Neuronal stem cell (in vitro differentiated cells): Measurements from ENCODE around the gene C22orf23.

Experiments
- DNase-seq: peaks from one replicate; pipeline ENCODE4 v3.0.0-alpha.2; 2013; ENCODE audit warnings: low spot score
- H2AFZ ChIP-seq: one replicate; pipeline ENCODE4 v1.6.1; 2013; ENCODE audit warnings: mild to moderate bottlenecking, low read length, inconsistent platforms
- H2AK5ac ChIP-seq: 2 replicates; pipeline ENCODE4 v1.6.1; 2013; ENCODE audit warnings: low read depth, mild to moderate bottlenecking, inconsistent platforms, low read length, moderate library complexity, mixed read lengths
- H2BK120ac ChIP-seq: 2 replicates; pipeline ENCODE4 v1.6.1; 2013; ENCODE audit warnings: low read depth, mild to moderate bottlenecking, inconsistent platforms, low read length, moderate library complexity, mixed read lengths
- H2BK12ac ChIP-seq: one replicate; pipeline ENCODE4 v1.6.1; 2013; ENCODE audit warnings: low read length, inconsistent platforms
- H2BK15ac ChIP-seq: 2 replicates; pipeline ENCODE4 v1.6.1; 2013; ENCODE audit warnings: mild to moderate bottlenecking, low read length, inconsistent platforms, mixed read lengths
- H2BK5ac ChIP-seq: one replicate; pipeline ENCODE4 v1.6.1; 2013; ENCODE audit warnings: inconsistent platforms, mild to moderate bottlenecking, low read length, moderate library complexity
- H3K14ac ChIP-seq: one replicate; pipeline ENCODE4 v1.6.1; 2013; ENCODE audit warnings: low read length, inconsistent platforms
- H3K18ac ChIP-seq: 2 replicates; pipeline ENCODE4 v1.6.1; 2013; ENCODE audit warnings: low read length, inconsistent platforms
- H3K23ac ChIP-seq: 2 replicates; pipeline ENCODE4 v1.6.1; 2013; ENCODE audit warnings: low read depth, mild to moderate bottlenecking, mixed read lengths, low read length, inconsistent platforms; ENCODE audit not compliant: poor library complexity
- H3K27ac ChIP-seq: replicated peaks from 3 replicates; pipeline ENCODE4 v1.5.1; 2013; ENCODE audit warnings: low read length, inconsistent platforms
- H3K27me3 ChIP-seq, 3 experiments: 2 replicates each; pipeline ENCODE4 v1.6.1; 2013; ENCODE audit warnings: low read length in 3 of 3, mild to moderate bottlenecking in 2 of 3, inconsistent platforms in 1 of 3, low read depth in 1 of 3, mixed read lengths in 1 of 3, moderate library complexity in 1 of 3; ENCODE audit not compliant: control insufficient read depth in 3 of 3, insufficient read depth in 3 of 3
- H3K36me3 ChIP-seq, 2 donors: replicated peaks in 1 of 2; 2 replicates each; pipeline ENCODE4 v1.6.1; 2013; ENCODE audit warnings: low read length in 2 of 2; ENCODE audit not compliant: control insufficient read depth in 2 of 2, insufficient read depth in 2 of 2
- H3K4ac ChIP-seq: 2 replicates; pipeline ENCODE4 v1.6.1; 2013; ENCODE audit warnings: inconsistent platforms, mild to moderate bottlenecking, low read length, moderate library complexity
- H3K4me1 ChIP-seq, 2 donors: 1 replicate in 1 of 2; 2 replicates in 1 of 2; pipeline ENCODE4 v1.6.1; 2013; ENCODE audit warnings: low read length in 2 of 2, low read depth in 1 of 2; ENCODE audit not compliant: control insufficient read depth in 2 of 2, insufficient read depth in 1 of 2
- H3K4me2 ChIP-seq: one replicate; pipeline ENCODE4 v1.6.1; 2013; ENCODE audit warnings: mild to moderate bottlenecking, low read length, inconsistent platforms; ENCODE audit not compliant: insufficient read depth, poor library complexity, severe bottlenecking
- H3K4me3 ChIP-seq, 2 donors: 2 replicates each; pipeline ENCODE4 v1.5.1; 2013; ENCODE audit warnings: low read length in 2 of 2, mild to moderate bottlenecking in 2 of 2, inconsistent platforms in 1 of 2, moderate library complexity in 1 of 2
- H3K79me1 ChIP-seq: one replicate; pipeline ENCODE4 v1.6.1; 2013; ENCODE audit warnings: low read depth, mild to moderate bottlenecking, inconsistent platforms, low read length, moderate library complexity
- H3K9ac ChIP-seq: one replicate; pipeline ENCODE4 v1.6.1; 2013; ENCODE audit warnings: mild to moderate bottlenecking, low read depth, low read length, inconsistent platforms; ENCODE audit not compliant: poor library complexity
- H3K9me3 ChIP-seq, 2 donors: replicated peaks in 1 of 2; 2 replicates each; pipeline versions ENCODE3 to v1.6.1; 2013; ENCODE audit warnings: low read length in 2 of 2, mild to moderate bottlenecking in 2 of 2, inconsistent platforms in 1 of 2, low read depth in 1 of 2, mixed read lengths in 1 of 2, moderate library complexity in 1 of 2; ENCODE audit not compliant: control insufficient read depth in 2 of 2, insufficient read depth in 1 of 2
- H4K8ac ChIP-seq: one replicate; pipeline ENCODE4 v1.6.1; 2013; ENCODE audit warnings: low read depth, mild to moderate bottlenecking, inconsistent platforms, low read length, moderate library complexity
- H4K91ac ChIP-seq: one replicate; pipeline ENCODE4 v1.6.1; 2013; ENCODE audit warnings: low read length, low read depth, mild to moderate bottlenecking, inconsistent platforms; ENCODE audit not compliant: poor library complexity
- WGBS, 2 donors: extraction: QIAGEN DNeasy Blood & Tissue Kit; methylation state at CpG; one replicate each; pipeline ENCODE4 v1.1.7; 2013; ENCODE audit warnings: missing lambda C conversion rate in 2 of 2, mixed read lengths in 1 of 2; ENCODE audit not compliant: insufficient read length in 2 of 2, insufficient replicate concordance in 1 of 2; ENCODE audit errors: extremely low coverage in 2 of 2; 5-methylcytosine and 5-hydroxymethylcytosine counted together

Gene C22orf23

GRCh38 chr22:37913233-37913721, 40.1 kb downstream of the C22orf23 start:
- no peak overlapping the region for H3K18ac ChIP-seq
- H2BK12ac ChIP-seq: no peak overlapping the region
- no peak overlapping the region for H2BK5ac ChIP-seq
- WGBS, 2 donors: no CpG with 5 or more reads among the region's 7 CpGs
- H3K14ac ChIP-seq: no peak overlapping the region
- no peaks in the 10 kb centered on the region for H3K79me1 ChIP-seq
- no peak overlapping the region for H3K23ac ChIP-seq
- H2BK15ac ChIP-seq: no peak overlapping the region
- H3K36me3 ChIP-seq: peaks cover 18 to 57% of the 10 kb centered on the region in 2 donors
- DNase-seq: no peak
- H2AFZ ChIP-seq: no peak overlapping the region
- no peak overlapping the region for H3K4me3 ChIP-seq
- H3K4me1 ChIP-seq: peaks cover 10 to 17% of the 10 kb centered on the region in 2 donors
- no peak overlapping the region for H4K91ac ChIP-seq
- H3K9me3 ChIP-seq: no peaks in the 10 kb centered on the region
- no peak overlapping the region for H3K4ac ChIP-seq
- H4K8ac ChIP-seq: no peak overlapping the region
- no peak overlapping the region for H2AK5ac ChIP-seq
- no peak overlapping the region for H2BK120ac ChIP-seq
- no peak overlapping the region for H3K9ac ChIP-seq
- H3K27ac ChIP-seq: no peak overlapping the region
- H3K4me2 ChIP-seq: no peak overlapping the region
- no peaks in the 10 kb centered on the region for H3K27me3 ChIP-seq

DNA sequence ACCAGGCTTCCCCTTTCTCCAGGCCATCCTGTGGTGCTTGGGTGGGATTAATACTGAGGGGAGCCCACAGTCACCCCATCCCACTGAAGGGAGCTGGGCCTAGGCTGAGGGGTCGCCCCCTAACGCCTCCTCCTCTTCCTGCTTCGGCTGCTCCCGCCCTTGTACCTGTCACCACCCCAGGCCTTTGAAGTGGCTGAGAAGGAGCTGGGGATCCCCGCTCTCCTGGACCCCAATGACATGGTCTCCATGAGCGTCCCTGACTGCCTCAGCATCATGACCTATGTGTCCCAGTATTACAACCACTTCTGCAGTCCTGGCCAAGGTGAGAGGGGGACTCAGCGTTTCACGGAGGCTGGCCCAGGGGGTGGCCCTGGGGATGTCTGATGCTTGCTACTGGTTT, 41.2 kb downstream of the C22orf23 start:
- peaks cover 12 to 17% of the 10 kb centered on the region in 2 donors for H3K4me1 ChIP-seq
- no CpG with 5 or more reads among the region's 8 CpGs for WGBS, 2 donors
- no peaks in the 10 kb centered on the region for H3K9me3 ChIP-seq

DNA sequence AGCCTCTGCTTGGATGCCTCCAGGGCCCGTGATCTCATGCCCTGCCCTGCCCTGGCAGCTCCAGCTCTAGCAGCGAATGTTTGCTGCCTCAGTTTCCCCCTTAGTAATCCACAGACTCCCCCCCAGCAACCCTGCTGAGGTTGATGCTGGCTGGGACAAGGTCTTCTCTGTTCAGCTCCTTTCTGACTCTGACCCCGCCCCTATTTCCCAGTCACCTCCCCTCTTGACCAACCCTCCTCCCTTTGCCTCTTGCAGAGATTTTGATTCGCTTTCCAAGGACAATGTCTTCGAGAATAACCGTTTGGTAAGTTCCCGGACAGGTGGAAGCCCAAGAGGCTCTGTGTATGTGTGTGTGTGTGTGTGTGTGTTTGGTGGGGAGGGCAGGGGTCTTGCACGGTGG, 41.7 kb downstream of the C22orf23 start:
- Histone ChIP-seq H2AFZ (no peak overlapping the region), H2BK120ac (no peak overlapping the region), H3K9me3 (no peaks in the 10 kb centered on the region), H3K18ac (no peak overlapping the region), H2BK5ac (no peak overlapping the region), H3K4me2 (no peak overlapping the region), H2BK15ac (no peak overlapping the region), H3K27me3 (no peaks in the 10 kb centered on the region), H3K4me1 (peaks cover 17 to 21% of the 10 kb centered on the region in 2 donors), H4K8ac (no peak overlapping the region), H3K14ac (no peak overlapping the region), H3K36me3 (peaks cover 9 to 43% of the 10 kb centered on the region in 2 donors), H3K9ac (no peak overlapping the region), H3K27ac (no peak overlapping the region), H3K4me3 (no peak overlapping the region), H4K91ac (no peak overlapping the region), H3K4ac (no peak overlapping the region), H3K79me1 (no peaks in the 10 kb centered on the region), H2AK5ac (no peak overlapping the region), H2BK12ac (no peak overlapping the region), H3K23ac (no peak overlapping the region)
- no CpG with 5 or more reads among the region's 8 CpGs for WGBS, 2 donors
- DNase-seq: no peak

More for the DNA sequence above, 41.2 kb downstream of the C22orf23 start:
- Histone ChIP-seq H3K79me1 (no peaks in the 10 kb centered on the region), H3K18ac (peak overlapping the region; percentile 80), H3K27me3 (no peaks in the 10 kb centered on the region), H2BK5ac (no peak overlapping the region), H3K4ac (no peak overlapping the region), H3K4me3 (no peak overlapping the region), H3K14ac (no peak overlapping the region), H3K23ac (no peak overlapping the region), H4K8ac (no peak overlapping the region), H4K91ac (no peak overlapping the region), H2AFZ (no peak overlapping the region), H3K36me3 (peaks cover 10 to 46% of the 10 kb centered on the region in 2 donors), H2BK120ac (no peak overlapping the region), H2BK15ac (no peak overlapping the region), H2AK5ac (peak overlapping the region; percentile 18), H3K9ac (peak overlapping the region; percentile 25), H3K4me2 (no peak overlapping the region), H2BK12ac (no peak overlapping the region), H3K27ac (no peak overlapping the region)
- no peak for DNase-seq

GRCh38 chr22:37910890-37911672, 42.3 kb downstream of the C22orf23 start:
- Histone ChIP-seq H3K4me1 (peaks cover 17 to 21% of the 10 kb centered on the region in 2 donors), H2AFZ (peak overlapping the region; percentile 54), H3K23ac (peak overlapping the region; percentile 39), H2BK15ac (no peak overlapping the region), H3K14ac (no peak overlapping the region), H3K9ac (peak overlapping the region; percentile 32), H3K18ac (peak overlapping the region; percentile 67), H4K8ac (no peak overlapping the region), H3K27ac (peak overlapping the region; percentile 46), H4K91ac (no peak overlapping the region), H3K9me3 (no peaks in the 10 kb centered on the region), H2AK5ac (peak overlapping the region; percentile 91), H3K4me3 (no peak overlapping the region), H3K79me1 (no peaks in the 10 kb centered on the region), H3K4ac (no peak overlapping the region), H3K4me2 (no peak overlapping the region), H3K36me3 (peaks cover 6 to 36% of the 10 kb centered on the region in 2 donors), H2BK5ac (no peak overlapping the region), H2BK120ac (peak overlapping the region; percentile 12), H2BK12ac (no peak overlapping the region), H3K27me3 (no peaks in the 10 kb centered on the region)
- no CpG with 5 or more reads among the region's 15 CpGs for WGBS, 2 donors
- DNase-seq: no peak
